ENCODE measurements around the gene IMPDH2.

The IMPDH2 gene

DNA sequence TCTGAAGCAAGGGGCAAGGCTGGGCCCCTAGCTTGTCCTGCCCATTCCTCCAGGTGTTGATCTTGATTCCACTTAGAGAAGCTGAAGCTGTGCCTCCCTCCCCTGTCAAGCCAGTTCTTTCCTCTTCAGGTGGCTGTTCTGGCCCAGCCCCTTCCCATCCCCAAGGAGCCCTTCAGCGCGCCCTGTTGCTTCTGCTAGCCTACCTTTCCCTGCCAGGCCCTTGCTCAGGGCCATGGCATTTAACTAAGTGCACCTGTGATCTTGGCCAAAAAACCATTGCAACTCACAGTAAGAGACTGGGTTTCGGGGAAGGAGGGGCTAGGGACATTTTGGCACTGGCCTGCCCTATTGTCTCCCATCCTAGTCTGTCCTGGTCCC lies 23.9 kb downstream of the IMPDH2 start:
- no peak for DNase-seq

GRCh38 chr3:49004352-49005302 lies 24.6 kb downstream of the IMPDH2 start:
- no peak for DNase-seq

- DNase-seq, result no peak
These were observed 28.0 kb downstream of the IMPDH2 start for GRCh38 chr3:49001155-49001554.

GRCh38 chr3:48999085-48999858 lies 29.9 kb downstream of the IMPDH2 start:
- no peak for DNase-seq

- DNase-seq, result peak; percentile 62 to 74
These were observed 31.2 kb downstream of the IMPDH2 start for GRCh38 chr3:48997714-48998637.

DNA sequence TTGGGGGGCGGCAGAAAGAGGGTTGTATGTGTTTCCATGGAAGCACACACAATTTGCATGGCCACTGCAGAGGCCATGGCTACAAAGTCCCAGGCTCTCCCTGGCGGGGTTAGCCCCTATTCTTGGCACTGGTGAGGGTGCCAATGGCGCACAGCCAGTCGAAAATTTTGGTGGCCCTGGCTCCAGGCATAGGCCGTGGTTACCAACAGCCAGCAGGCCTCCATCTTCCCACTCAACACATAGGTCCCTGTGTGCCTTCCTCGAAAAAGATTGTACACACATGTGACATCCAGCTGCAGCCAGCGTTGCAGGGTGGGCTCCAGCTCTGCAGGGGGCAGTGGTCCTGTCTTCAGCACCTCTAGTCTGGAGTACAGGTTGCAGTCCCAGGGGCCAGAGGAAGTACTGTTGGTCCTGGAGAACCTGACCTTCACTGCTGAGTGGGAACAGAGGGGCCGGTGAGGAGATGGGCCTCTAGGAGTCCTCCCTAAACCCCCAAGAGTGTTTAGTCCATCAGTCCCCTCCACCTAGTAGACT lies 32.0 kb downstream of the IMPDH2 start:
- DNase-seq, result peak in 1 of 2 experiments; percentile 34

DNA sequence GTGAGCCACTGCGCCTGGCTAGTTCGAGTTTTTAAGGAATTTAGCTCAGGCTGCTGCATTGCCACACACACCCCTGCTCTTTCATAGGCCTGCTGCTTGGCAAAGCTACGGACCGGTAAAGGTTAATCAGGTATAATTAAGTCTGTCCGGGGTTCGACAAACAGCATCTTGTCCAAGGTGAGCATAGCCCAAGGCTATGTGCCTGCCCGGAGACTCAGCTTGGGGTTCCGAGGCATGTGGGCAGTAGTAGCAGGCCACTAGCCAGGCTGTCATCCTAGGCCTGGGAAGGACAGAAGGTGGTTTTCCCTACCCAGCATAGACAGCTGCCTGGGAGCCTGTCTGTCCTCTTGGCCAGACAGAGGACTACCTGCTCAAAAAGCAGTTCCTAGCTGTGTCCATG lies 32.6 kb downstream of the IMPDH2 start:
- DNase-seq, result no peak

GRCh38 chr3:48993834-48994233 lies 35.4 kb downstream of the IMPDH2 start:
- no peak for DNase-seq

DNA sequence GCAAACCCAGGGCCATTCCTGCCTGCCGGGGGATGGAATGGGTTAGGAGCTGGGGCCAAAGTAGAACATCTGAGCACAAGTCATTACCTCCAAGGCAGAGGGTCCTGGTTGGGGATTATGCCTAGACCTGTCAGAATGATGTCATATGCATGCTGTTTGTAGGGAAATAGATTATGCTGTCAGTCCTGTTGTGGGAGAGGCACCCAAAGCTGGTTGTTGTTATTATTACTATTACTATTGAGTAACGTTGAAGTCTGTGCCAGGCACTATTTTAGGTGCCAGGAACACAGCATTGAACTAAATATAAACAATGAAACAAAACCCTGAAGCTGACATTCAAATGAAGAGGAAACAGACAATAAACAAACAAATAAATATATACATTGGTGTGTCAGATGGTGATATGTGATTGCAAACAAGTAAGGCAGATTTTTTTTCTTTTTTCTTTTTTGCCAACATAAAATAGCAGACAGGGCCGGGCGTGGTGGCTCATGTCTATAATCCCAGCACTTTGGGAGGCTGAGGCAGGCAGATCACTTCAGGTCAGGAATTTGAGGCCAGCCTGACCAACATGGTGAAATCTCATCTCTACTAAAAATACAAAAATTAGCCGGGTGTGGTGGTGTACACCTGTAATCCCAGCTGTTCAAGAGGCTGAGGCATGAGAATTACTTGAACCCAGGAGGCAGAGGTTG lies 37.2 kb downstream of the IMPDH2 start:
- no peak for DNase-seq

GRCh38 chr3:48990636-48991469 lies 38.3 kb downstream of the IMPDH2 start:
- peak; percentile 36 to 78 for DNase-seq

DNA sequence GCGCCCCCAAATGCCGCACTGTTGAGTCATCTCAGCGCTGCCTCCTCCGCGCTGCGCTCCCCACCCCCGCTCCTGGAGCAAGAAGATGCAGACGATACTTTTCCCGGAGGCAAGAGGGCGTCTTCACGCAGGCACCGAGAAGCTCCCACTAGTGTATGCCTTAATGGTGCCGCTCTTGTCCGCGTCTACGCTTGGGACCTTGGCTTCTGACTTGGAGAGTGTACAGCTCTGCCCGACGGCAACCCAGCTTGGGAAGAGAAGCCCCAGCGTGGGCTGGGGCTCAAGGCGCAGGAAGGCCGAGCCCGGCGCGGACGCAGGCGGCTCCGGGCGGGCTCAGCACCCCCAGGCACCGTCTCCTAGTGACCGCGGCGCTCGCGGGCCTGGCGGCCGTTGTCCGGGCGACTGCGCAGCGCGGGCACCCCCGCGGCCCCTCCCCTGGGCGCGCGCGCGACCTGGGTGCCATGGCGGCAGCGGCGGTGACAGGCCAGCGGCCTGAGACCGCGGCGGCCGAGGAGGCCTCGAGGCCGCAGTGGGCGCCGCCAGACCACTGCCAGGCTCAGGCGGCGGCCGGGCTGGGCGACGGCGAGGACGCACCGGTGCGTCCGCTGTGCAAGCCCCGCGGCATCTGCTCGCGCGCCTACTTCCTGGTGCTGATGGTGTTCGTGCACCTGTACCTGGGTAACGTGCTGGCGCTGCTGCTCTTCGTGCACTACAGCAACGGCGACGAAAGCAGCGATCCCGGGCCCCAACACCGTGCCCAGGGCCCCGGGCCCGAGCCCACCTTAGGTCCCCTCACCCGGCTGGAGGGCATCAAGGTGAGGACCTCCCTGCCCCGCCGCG lies 39.2 kb downstream of the IMPDH2 start, which contains the start of gene P4HTM:
TSS of gene P4HTM (plus strand) at position 446 of the 840 bp plus-strand sequence. CDS start at position 462, 16 bp downstream.
- peak; percentile 44 to 83 for DNase-seq

GRCh38 chr3:48989126-48989795 lies 39.9 kb downstream of the IMPDH2 start:
- DNase-seq, result peak; percentile 42 to 44

- no peak for DNase-seq
These were observed 43.3 kb downstream of the IMPDH2 start for GRCh38 chr3:48985831-48986376.

DNA sequence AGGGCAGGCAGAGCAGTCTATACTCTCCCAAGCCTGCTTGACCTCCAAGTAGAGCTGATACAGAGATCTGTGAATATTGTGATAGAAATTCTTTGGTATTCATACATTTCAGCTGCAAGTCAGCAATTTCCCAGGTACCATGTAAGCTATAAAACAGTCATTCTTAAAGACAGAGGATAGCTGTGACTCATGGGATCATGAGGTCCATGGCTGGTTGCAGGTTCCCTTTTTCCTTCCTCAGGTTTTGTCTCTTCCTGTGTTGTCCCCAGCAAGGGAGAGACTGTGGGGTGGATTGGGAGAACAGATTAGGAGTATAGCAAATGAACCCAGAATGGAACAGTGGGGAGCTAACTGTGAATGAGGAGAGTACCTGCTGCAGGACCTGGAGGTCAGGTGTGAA lies 44.5 kb downstream of the IMPDH2 start:
- no peak for DNase-seq

DNA sequence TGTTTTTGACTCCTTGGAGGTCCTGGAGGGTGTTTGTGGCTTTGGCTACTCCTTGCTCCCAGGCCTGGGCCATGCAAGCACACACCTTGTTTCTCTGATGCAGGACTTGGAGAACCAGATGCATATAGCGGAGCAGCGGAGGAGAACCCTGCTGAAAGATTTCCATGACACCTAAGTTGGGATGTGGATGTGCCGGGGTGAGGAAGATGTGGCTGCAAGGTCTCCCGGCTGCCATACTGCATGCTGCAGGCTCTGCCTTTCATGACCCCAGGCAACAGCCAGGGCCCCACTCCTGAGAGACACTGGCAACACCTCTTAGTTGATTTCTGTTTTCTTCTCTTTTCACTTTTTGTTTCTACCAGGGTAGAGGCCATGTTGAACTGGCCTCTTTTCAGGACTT lies 46.1 kb downstream of the IMPDH2 start:
- no peak for DNase-seq

DNA sequence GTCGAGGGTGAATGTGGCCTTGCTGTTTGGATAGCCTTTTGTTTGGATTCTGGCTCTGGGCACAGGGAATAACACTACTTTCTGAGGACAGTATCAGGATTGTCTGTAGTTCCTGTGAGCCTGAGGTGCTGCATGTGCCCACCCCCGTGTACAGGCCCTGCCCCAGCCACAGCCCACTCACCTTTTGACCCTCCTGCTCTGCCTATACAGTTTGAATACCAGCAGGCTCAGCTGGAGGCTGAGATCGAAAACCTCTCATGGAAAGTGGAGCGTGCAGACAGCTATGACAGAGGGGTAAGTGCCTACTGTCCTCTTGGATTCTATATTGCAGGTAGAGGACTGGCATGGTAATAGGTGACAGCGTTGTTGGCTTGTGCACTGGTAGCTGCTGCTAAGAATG lies 46.5 kb downstream of the IMPDH2 start:
- DNase-seq, result no peak

GRCh38 chr3:48982016-48982415 lies 47.2 kb downstream of the IMPDH2 start:
- no peak for DNase-seq

GRCh38 chr3:48980295-48980694 lies 48.9 kb downstream of the IMPDH2 start:
- no peak for DNase-seq

DNA sequence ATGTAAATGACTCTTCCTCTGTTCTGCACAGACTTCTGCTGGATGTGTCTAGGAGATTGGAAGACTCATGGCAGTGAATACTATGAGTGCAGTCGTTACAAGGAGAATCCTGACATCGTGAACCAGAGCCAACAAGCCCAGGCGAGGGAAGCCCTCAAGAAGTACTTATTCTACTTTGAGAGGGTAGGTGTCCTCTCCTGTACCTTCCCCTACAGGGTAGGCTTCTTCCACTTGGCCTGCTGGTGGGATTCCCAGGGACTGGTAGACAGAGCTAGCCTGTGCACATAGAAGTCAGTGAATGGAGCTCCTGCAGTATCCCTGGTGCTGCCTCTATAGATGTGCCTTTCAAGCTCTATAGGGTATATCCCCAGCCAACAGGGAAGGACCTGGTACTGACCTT lies 49.7 kb downstream of the IMPDH2 start:
- no peak for DNase-seq

Measured in NCI-H526 (cell line).